HG02870 (cell line): Measurements from ENCODE around the gene OOSP4A.
"Not testable (repeated sequence)": the region's sequence is repeated elsewhere in the genome, so short reads cannot be mapped to it uniquely, and the experiment has no call there.

Source experiments
- ATAC-seq: cut with Tn5 transposase; IDR thresholded peaks from one replicate; pipeline ENCODE4 v1.9.1; 2021; ENCODE audit warnings: mild to moderate bottlenecking, moderate library complexity; ENCODE audit not compliant: unreplicated experiment

Gene OOSP4A

GRCh38 chr11:59973097-59973496 is 9.3 kb downstream of the OOSP4A start:
- ATAC-seq: no peak

- ATAC-seq: no peak
These were observed 17.4 kb downstream of the OOSP4A start for GRCh38 chr11:59981106-59981770.

GRCh38 chr11:59982037-59982436 is 18.2 kb downstream of the OOSP4A start:
- ATAC-seq: not testable (repeated sequence)

- ATAC-seq: no peak
These were observed 19.4 kb downstream of the OOSP4A start for GRCh38 chr11:59983212-59983611.

- ATAC-seq: no peak
These were observed 20.5 kb downstream of the OOSP4A start for GRCh38 chr11:59984368-59984767.

- no peak for ATAC-seq
These were observed 26.6 kb downstream of the OOSP4A start for GRCh38 chr11:59990421-59990820.

- ATAC-seq: no peak
These were observed 28.6 kb downstream of the OOSP4A start for GRCh38 chr11:59992425-59992824.

GRCh38 chr11:59997800-59998199 is 34.0 kb downstream of the OOSP4A start:
- no peak for ATAC-seq

- no peak for ATAC-seq
These were observed 35.9 kb downstream of the OOSP4A start for GRCh38 chr11:59999691-60000090.

- ATAC-seq: no peak
These were observed 39.9 kb downstream of the OOSP4A start for GRCh38 chr11:60003729-60004128.

- ATAC-seq: no peak
These were observed 41.5 kb downstream of the OOSP4A start for GRCh38 chr11:60005360-60005759.

GRCh38 chr11:60016881-60017280 is 53.0 kb downstream of the OOSP4A start, which contains the start of gene OOSP4B:
Gene OOSP4B, plus strand, starts transcription at chr11:60017181.
- no peak for ATAC-seq

GRCh38 chr11:60018058-60018457 is 54.2 kb downstream of the OOSP4A start:
- ATAC-seq: no peak
